Esophagus (tissue), 2 donors: ENCODE results near the gene HDAC4. TPM values are rescaled to one million over a fixed set of nuclear protein-coding genes. Genes with fewer than 3 reads are reported as not detected.

Experiments
- H3K27ac ChIP-seq, 2 donors: one replicate each; pipeline ENCODE4 v1.5.1; 2013; ENCODE audit warnings: low read depth in 2 of 2, mild to moderate bottlenecking in 2 of 2, inconsistent platforms in 1 of 2, low read length in 1 of 2, moderate library complexity in 1 of 2
- H3K27me3 ChIP-seq, 2 donors: one replicate each; pipeline ENCODE4 v1.6.1; 2013; ENCODE audit warnings: low read length in 2 of 2, control low read depth in 1 of 2, mild to moderate bottlenecking in 1 of 2; ENCODE audit not compliant: insufficient read depth in 2 of 2, control insufficient read depth in 1 of 2
- H3K36me3 ChIP-seq, 2 donors: one replicate each; pipeline ENCODE4 v1.6.1; 2013; ENCODE audit warnings: low read length in 1 of 2; ENCODE audit not compliant: control insufficient read depth in 2 of 2, insufficient read depth in 2 of 2
- H3K4me1 ChIP-seq, 2 donors: one replicate each; pipeline ENCODE4 v1.6.1; 2013; ENCODE audit warnings: low read length in 1 of 2; ENCODE audit not compliant: control insufficient read depth in 2 of 2, insufficient read depth in 2 of 2
- H3K4me3 ChIP-seq, 2 donors: one replicate each; pipeline ENCODE4 v1.5.1; 2013; ENCODE audit warnings: low read length in 2 of 2, mild to moderate bottlenecking in 2 of 2, low read depth in 1 of 2, moderate library complexity in 1 of 2
- H3K9me3 ChIP-seq, 2 donors: one replicate each; pipeline ENCODE4 v1.6.1; 2013; ENCODE audit warnings: mild to moderate bottlenecking in 2 of 2, low read depth in 1 of 2, low read length in 1 of 2, moderate library complexity in 1 of 2; ENCODE audit not compliant: control insufficient read depth in 2 of 2, insufficient read depth in 1 of 2
- WGBS, 2 donors: extraction: QIAGEN DNeasy Blood & Tissue Kit; methylation state at CpG; one replicate each; pipeline ENCODE4 v1.1.7; 2013; 5-methylcytosine and 5-hydroxymethylcytosine counted together
- polyA plus RNA-seq, 2 donors: library from polyadenylated mRNA; stranded (reverse); fragments of 200-250 nt; gene quantifications; one replicate each; pipeline ENCODE4 v1.2.3, GENCODE V29; 2013
- donor health status: healthy with polysubstance abuse.
- donor health status: Bipolar disorder and iron deficiency.

The HDAC4 gene
- polyA plus RNA-seq, 2 donors: 5.9 to 10.2 TPM

- WGBS, 2 donors: 70 to 74% methylated on average over 6 of the region's 6 CpGs
Measured at GRCh38 chr2:238998801-238999200, 402.0 kb downstream of the HDAC4 start.

More at GRCh38 chr2:238998801-238999200, 402.0 kb downstream of the HDAC4 start:
- Histone ChIP-seq H3K4me1 (peaks cover 0 to 3% of the 10 kb centered on the region in 2 donors), H3K27me3 (no peaks in the 10 kb centered on the region), H3K36me3 (no peaks in the 10 kb centered on the region), H3K27ac (no peak overlapping the region), H3K9me3 (no peaks in the 10 kb centered on the region), H3K4me3 (no peak overlapping the region)
